ENCODE measurements around the gene OR5M3.

OR5M3 gene

DNA sequence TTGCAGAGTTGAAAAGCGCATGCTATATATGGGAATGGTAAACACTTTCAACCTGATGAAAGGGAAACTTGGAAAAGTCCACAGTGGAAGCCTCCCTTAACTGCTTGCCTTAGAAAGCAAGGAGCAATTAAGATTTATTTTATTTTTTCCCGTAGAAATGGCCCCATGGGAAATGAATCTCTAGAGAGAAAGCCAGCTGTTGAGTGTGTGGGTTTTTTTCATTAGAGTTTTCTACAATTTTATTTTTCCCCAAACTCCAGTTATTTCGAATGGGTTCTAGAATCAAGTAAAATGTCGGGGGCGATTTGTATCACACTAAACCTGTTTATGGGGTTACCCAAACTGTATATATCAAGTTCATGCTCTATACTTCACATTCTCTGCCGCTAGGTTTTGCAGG is at the start of gene OR5M3:
Gene OR5M3 (minus strand): TSS at position 101 of the 400 bp plus-strand sequence. CDS start 2,855 bp downstream, outside the sequence.
- DNase-seq (ENCODE audit: low spot score), result no peak

DNA sequence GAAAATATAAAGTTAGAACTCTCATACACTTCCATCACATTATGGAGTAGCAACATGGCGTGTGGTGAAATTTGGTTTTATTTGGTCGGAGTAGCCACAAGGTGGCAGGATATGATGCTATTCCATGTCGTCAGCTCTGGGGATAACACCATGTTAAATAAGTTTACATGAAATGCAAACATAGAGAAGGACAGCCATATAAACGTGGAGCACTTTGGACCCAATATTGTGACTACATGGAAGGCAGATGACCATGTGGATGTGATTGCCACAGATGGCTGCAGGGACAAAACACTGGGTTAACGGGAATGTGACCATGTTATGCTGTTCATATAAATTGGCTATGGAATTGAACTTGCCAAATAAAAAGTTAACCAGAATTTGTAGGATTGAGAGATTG is 48.9 kb upstream of the OR5M3 start:
- no peak for DNase-seq (ENCODE audit: low spot score)

DNA sequence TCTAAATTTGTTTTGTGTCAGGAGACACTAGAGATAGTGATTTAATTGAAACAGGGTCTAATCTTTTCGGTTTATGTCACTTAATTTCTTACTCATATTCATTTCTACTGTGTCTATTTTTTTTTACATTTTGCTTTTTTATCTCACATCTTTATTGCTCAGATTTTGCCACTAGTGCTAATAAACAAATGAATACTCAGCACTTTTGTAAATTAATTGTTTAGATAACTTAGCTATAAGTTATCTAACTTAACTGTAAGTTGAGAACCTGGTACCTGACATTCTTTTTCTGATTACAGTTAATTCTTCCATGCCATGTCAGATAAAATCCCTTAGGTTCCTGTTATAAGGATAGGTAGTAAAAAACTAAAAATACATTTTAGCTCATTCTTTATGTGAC is 40.1 kb upstream of the OR5M3 start:
- DNase-seq (ENCODE audit: low spot score), result no peak

DNA sequence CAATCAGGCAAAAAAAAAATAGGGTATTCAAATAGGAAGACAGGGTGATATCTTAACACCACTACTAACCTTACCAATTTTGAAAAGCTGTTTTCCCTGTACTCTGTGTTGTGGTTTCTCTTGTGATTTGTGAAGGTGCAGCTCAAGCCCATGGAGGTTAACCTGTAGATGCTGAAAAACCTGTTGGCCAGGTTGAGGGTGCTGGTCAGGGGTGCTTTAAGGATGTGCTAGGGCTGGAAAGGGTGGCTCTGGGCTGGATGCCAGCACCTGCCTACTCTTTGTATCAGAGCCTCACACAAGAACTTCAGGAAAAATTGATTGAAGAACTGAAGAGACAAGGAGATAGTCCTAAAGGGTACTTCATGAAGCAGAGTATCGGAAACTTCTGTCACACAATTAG is 36.3 kb upstream of the OR5M3 start:
- DNase-seq (ENCODE audit: low spot score), result no peak

DNA sequence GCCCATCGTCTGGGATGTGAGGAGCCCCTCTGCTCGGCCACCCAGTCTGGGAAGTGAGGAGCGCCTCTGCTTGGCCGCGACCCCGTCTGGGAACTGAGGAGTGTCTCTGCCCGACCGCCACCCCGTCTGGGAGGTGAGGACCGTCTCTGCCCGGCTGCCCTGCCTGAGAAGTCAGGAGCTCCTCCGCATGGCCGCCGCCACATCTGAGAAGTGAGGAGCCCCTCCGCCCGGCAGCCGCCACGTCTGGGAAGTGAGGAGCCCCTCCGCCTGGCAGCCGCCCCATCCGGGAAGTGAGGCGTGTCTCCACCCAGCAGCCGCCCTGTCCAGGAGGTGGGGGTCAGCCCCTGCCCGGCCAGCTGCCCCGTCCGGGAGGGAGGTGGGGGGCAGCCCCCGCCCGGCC is 23.9 kb upstream of the OR5M3 start:
- DNase-seq (ENCODE audit: low spot score), result no peak

DNA sequence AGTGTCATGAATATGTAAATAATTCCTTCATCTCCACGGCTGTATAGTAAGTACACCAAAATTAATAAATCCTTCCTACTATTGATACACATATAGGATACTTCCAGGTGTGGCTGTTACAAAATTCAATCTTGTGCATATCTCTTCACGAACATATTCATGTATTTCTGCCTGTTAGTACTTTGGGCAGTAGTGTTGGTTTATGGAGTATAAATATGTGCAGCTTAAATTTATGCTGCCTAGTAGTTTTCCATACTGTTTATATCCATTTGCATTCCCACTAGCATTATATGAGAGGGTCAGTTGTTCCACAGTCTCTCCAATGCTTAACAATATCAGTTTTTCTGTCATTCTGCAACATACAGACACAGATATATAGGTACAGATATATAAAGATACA is 22.0 kb upstream of the OR5M3 start:
- no peak for DNase-seq (ENCODE audit: low spot score)

DNA sequence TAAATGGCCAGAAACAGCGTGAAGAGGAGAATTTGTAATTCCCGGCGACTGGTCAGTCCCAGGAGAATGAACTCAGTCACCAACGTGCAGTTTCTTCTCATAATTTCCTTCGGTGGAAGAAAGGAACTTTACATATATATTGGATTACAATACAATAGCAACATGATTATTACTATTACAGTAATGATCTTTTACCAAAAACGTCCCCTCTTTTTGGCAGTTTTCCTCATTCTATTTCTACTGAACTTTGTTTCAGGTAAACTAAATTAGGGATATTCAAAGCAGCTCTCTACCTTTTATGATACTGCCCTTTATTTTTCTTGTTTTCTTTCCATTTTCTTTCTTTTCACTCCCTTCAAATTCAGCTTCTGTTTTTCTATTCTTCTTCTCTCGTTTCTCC is 18.1 kb upstream of the OR5M3 start, which contains the start of gene OR5M8:
Gene OR5M8 (minus strand): TSS at position 101 of the 400 bp plus-strand sequence. CDS start 0 bp downstream, at position 101.
- no peak for DNase-seq (ENCODE audit: low spot score)

DNA sequence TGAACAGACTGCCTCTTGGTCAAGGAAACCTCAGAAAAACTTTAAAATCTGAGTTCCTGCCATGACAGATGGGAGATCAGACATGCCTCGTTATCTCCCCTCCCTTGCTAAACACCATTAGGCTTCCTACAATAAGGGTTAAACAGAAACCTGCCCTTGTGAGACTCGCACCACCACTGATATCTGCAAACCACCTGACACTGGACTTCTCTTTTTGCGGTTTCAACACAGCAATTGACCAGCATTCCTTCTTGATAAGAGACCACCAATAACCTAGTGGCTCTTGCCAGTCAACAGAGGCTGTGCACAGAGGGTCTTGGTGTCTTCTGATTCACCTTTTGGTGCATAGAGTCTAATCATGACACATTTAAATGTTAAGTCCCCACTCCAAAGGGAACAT is 13.6 kb upstream of the OR5M3 start:
- DNase-seq (ENCODE audit: low spot score), result no peak

DNA sequence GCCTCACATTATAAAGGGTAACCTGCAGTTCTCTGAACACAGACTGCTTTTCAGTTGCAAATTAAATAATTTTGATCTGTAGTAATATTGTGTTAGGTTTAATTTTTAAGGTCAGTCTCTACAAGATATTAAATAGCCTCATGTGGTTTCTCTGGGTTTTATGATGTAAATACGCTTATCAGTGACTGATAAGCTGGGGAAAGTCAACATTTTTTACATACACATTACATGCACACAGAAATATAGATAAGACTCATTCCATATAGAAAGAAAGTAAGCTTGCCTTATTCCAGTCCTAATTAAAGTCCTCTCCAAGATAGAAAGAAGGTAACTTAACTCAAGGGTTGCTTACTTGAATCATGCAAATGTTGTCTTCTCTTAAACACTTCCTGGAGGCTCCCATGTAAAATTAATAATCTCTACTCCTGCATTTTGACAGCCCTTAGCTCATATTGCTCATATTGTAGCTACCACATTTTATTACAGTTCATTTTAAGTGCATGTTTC is 1.6 kb upstream of the OR5M3 start:
- no peak for DNase-seq (ENCODE audit: low spot score)

DNA sequence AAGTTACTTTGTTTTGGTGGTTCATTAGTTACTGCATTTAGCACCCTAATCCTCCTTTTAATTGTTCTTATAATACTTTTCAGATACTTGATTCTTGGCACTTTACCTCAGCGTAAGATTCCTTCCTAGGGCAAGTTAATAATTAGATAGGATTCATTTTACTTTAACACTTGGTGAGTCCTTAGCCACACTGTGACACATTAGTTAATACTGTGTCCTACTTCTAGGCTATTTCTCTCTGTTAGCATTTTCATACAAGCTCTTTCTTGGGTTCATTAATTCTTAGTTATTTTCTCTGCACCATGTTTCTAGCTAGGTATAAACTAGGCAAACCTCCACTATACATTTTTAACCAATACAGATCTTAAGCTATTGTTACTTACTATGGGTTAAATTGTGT is 16.1 kb downstream of the OR5M3 start:
- DNase-seq (ENCODE audit: low spot score), result no peak

DNA sequence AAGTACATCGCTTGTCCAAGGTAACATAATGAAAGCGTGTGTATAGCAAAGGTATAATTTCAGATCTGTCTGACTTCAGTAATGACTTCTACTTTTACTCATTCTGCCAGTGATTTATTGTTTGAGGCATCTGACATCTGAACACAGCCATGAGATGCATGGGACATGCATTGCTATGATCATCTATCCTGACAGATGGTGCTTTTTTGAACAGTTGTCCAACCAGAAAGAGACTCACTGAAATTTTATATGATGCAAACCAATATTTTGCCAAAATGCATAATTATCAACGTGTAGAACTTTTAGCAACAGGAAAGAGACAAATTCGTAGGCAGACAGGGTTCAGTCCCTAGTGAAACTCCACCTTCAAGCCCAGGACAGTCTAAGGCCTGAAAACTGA is 19.6 kb downstream of the OR5M3 start:
- no peak for DNase-seq (ENCODE audit: low spot score)
